Head of caudate nucleus (tissue), 42 donors: Measurements from ENCODE around the gene ASXL1.
A peak's percentile ranks its signal among the peaks of the same experiment; 100 is the strongest.
"Not testable (repeated sequence)": the region's sequence is repeated elsewhere in the genome, so short reads cannot be mapped to it uniquely, and the experiment has no call there.

Source experiments
- DNase-seq, 42 donors: peaks; one replicate each; pipeline versions ENCODE4 v3.0.0 to v3.0.0-alpha.2; 2020 to 2021; ENCODE audit warnings: mixed read lengths in 7 of 42
- intact Hi-C: fragments of 100-400 bp; cut with DNase I; formaldehyde crosslinking; loops from one replicate; pipeline ENCODE4 v1.15.0; 2022

The ASXL1 gene

DNA sequence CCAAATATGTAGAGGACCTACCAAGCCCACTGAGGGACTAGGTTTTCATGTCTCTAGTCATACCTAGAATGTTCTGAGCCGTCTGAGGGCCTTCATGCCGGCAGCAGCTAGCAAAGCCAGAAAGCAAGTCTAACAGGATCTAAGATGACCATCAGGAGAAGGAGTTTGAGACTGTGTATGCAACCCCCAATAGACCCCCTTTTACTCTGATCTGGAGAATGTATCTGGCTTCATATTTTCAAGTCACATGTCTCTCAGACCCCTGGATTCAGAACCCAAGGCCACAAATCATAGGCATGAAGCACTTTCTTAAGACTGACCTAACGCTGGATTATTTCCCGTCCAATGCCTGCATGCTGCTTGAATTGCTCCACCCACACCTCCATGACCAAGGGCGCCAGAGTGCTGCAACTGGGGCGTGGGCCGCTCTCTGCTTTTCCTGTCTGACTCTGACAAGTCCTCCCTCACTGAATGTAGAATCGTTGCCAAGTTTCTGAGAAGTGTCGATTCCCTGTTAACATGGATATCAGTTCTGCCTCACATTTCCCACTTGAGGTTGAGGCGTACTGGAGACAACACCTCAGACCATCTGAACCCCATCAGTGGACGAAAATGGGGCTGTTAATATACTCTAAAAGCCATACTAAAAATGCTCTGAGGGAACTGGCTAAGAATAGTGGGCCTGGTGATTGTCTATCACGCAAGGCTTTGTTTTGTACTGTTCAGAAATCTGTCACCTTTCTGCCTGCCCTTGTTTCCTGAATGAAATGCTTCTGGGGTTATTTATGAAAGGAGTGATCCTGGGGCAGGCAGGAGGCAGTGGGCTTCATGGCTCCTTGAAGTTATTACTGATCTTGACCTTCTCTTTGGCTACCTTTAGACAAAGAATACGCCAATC is 23.9 kb upstream of the ASXL1 start:
- peak; percentile 14 to 86 (median 62) for DNase-seq
- intact Hi-C loops, result no loop called here

- no peak for DNase-seq
- intact Hi-C loops, result no loop called here
These were observed 21.2 kb upstream of the ASXL1 start for GRCh38 chr20:32336918-32337347.

DNA sequence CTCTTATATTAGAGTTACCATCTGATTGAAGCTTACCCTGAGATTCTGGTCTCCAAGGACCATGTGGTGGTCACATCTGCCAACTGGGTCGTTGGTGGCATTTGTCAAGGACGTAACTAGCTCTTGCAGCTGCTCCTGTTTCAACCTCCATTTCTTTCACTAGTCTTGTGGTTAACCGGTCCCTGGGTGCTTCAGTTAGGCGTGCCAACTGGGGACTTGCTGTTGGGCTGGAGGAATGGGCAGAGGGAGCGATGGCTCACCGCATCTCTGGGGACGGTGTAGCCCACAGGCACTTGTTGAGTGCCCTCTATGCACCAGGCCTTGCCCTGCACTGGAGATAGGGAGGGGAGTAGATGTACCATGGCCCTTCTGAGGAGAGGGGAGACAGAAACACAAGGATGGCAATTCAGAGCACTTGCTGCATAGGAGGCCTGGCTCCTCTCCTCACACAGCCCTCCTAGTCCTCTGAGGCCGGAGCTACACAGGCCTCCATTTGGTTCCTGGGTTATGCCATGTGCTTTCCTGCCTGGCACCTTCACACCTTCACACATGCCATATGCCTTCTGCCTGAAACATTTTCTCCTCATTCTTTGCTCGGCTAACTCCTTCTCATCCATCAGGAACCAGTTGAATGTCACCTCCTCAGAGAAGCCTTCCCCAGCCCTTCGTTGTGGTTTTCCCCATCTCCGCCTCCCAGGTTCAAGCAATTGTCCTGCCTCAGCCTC is 20.0 kb upstream of the ASXL1 start:
- intact Hi-C loops, result no loop called here
- DNase-seq, result no peak

GRCh38 chr20:32338665-32339064 is 19.5 kb upstream of the ASXL1 start:
- intact Hi-C loops, result no loop called here
- DNase-seq, result no peak

GRCh38 chr20:32339116-32339515 is 19.0 kb upstream of the ASXL1 start:
- intact Hi-C loops, result no loop called here
- peak in 1 of 42 donors; percentile 23 for DNase-seq

GRCh38 chr20:32341053-32341452 is 17.1 kb upstream of the ASXL1 start:
- DNase-seq, intact Hi-C loops: not testable (repeated sequence)

DNA sequence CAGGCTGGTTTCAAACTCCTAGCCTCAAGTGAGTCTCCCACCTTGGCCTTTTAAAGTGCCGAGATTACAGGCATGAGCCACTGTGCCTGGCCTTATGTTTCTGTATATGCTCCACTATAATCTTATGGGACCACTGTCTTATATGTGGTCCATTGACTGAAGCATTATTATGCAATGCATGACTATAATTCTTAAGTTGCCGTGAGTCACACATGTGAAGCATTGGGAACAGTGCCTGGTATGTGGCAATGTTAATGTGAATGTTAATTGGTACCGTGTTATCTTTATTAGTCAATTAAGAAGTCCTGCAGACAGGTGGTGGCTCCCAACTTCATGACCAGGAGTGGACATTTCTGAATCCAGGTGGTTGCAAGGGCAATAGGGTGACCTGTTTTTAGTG is 14.7 kb upstream of the ASXL1 start:
- intact Hi-C loops, result no loop called here
- DNase-seq, result no peak

- intact Hi-C loops, result no loop called here
These were observed 13.2 kb upstream of the ASXL1 start for GRCh38 chr20:32344835-32345506.

DNA sequence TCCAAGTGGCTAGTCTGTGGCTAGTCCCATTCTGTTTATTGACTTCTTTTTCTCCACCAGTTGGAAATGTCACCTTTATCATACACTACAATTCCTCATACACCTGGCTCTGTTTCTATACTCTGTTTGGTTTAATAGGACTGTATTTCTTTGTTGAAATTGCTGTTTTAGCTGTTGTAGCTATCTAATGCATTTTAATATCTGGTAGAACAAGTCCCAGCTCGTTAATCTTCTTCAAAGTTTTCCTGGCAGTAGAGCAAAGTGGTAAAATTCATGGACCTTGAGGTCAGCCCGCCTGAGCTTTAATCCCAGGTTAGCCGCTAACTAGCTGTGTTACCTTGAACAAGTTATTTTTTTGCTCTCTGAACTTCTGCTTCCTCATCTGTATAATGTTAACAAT is 9.9 kb upstream of the ASXL1 start:
- intact Hi-C loops, result no loop called here
- DNase-seq, result no peak

More at GRCh38 chr20:32344835-32345506, 13.2 kb upstream of the ASXL1 start:
- DNase-seq, result peak in 18 of 42 donors; percentile 10 to 68 (median 32)

DNA sequence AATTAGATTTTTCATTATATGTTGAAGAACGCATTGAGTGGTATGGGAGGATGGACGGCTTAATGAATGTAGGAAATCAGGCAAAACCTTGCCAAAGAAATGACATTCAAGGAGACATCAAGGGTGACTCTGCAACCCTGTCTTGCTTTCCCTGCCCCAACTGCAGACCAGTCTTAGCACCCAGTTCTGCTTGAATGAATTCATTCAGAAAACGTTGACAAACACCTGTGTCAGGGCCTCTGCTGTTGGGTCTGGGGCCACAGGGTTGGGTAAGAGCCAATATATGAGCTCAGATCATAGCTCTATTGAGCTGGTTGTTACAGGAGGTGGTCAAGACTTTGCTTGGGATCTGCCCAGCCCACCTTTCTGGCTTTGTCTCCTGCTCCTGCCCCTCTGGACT is 7.7 kb upstream of the ASXL1 start:
- no peak for DNase-seq
- intact Hi-C loops, result loop anchor here (10.0 kb wide), 1 partner anchor 66 kb away; no protein-coding TSS in a partner anchor

GRCh38 chr20:32352121-32352720 is 5.9 kb upstream of the ASXL1 start:
- DNase-seq, result no peak
- intact Hi-C loops, result loop anchor here (10.0 kb wide), 1 partner anchor 67 kb away; no protein-coding TSS in a partner anchor

DNA sequence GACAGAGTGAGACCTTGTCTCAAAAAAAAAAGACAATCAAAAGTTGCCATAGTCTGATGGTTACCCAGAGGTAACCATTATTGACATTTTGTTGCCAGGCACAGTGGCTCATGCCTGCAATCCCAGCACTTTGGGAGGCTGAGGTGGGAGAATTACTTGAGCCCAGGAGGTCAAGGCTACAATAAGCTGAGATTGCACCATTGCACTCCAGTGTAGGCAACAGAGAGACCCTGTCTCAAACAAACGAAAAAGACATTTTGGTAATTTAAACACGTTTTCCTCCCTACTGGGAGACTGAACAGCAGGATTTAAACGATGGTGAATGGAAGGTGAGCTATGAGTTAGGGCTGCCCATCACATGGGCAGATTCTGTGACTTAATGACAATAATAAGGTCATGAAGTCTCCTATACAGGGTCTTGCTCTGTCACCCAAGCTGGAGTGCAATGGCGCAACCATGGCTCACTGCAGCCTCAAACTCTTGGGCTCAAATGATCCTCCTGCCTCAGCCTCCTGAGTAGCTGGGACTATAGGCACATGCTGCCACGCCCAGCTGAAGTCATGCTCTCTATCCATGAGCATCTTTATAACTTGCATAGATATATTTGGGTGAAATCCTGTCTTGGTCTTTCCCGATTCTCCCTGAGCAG is 4.2 kb upstream of the ASXL1 start:
- intact Hi-C loops, result loop anchor here (10.0 kb wide), 1 partner anchor 69 kb away; no protein-coding TSS in a partner anchor
- DNase-seq, result no peak

GRCh38 chr20:32354592-32355416 is 3.3 kb upstream of the ASXL1 start:
- intact Hi-C loops, result loop anchor here (5.0 to 10.0 kb wide), 2 partner anchors 70 to 127 kb away; no protein-coding TSS in a partner anchor
- no peak for DNase-seq

DNA sequence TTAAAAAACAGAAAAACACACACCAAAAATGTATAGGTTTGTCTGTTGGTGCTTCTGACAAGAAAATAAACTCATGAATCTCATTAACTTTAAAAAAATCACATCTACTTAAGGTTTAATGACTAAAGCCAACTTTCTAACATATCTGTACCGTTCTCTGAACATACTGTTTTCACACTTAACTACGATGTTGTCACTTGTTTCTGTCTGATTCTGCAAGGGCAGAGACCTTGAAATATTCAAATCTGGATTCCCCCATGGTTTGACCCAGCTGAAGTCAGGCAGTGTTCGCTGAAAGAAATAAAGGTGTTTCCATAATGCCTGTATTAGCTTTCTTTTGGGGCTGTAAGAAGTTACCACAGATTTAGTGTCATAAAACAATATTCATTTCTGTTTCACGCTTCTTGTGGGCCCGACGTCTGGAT is 2.7 kb upstream of the ASXL1 start:
- intact Hi-C loops, result loop anchor here (5.0 to 10.0 kb wide), 2 partner anchors 71 to 127 kb away; no protein-coding TSS in a partner anchor
- no peak for DNase-seq

DNA sequence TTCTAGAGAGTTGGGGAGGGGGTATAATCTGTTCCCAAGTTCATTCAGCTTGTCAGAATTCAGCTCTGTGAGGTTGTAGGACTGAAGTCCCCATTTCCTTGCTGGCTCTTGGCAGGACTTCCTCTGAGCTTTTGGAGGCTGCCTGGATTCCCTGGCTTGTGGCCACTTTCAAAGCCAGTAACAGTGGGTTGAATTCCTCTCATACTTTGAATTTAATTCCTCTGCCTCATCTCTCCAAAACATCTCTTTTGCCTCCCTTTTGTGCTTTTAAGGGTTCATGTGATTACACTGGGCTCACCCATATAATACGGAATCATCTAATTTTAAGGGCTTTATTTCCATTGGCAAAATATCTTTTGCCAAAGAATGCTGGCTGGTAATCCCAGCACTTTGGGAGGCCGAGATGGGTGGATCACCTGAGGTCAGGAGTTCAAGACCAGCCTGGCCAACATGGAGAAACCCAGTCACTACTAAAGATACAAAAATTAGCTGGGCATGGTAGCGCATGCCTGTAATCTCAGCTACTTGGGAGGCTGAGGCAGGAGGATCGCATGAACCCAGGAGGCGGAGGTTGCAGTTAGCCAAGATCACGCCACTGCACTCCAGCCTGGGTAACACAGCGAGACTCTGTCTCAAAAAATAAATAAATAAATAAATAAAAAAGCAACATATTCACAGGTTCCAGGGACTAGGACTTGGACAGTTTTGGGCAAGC is 2.1 kb upstream of the ASXL1 start:
- not testable (repeated sequence) for DNase-seq
- intact Hi-C loops, result loop anchor here (5.0 to 10.0 kb wide), 2 partner anchors 71 to 126 kb away; no protein-coding TSS in a partner anchor

DNA sequence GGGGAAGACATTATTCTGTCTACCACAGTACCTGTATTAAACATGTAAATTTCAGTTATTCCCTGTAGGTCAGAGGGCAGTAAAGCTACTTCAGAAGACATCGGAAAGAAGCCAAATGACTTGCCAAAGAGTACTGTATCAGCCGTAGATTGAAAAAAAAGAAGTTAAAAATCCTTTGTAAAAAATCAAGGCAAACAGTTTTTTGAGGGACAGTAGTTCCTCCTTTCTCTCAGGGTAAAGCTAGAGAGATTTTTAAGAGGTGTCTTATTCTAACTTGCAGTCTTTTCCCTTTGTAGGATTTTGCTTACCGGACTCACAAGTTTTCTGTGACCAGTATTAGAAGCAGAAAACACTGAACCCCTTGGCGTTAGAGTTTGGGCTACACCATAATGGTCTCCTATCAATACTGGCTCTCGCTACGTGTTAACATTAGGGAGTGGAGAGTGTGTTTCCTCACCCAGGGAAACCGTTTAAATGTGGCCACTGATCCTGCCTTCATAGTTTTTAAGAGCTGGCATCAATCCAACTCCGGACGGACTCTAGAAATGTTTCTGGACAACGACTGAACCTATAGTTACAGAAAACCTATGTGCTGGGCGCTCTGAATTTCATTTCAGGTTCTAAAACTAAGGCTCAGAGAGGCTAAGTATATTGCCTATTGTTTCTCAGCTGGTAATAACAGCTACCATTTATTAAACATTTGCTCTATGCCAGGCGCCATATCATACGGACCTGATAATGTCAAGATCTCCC is 1.3 kb upstream of the ASXL1 start:
- intact Hi-C loops, result loop anchor here (5.0 to 10.0 kb wide), 2 partner anchors 72 to 126 kb away; no protein-coding TSS in a partner anchor
- DNase-seq, result no peak
